NCI-H2196 (cell line): ENCODE data around the gene CELSR3.

ENCODE experiments used
- DNase-seq: peaks from one replicate; lab custom pipeline; 2025; ENCODE audit not compliant: unreplicated experiment; lab: John Stamatoyannopoulos, UW

Gene CELSR3

DNA sequence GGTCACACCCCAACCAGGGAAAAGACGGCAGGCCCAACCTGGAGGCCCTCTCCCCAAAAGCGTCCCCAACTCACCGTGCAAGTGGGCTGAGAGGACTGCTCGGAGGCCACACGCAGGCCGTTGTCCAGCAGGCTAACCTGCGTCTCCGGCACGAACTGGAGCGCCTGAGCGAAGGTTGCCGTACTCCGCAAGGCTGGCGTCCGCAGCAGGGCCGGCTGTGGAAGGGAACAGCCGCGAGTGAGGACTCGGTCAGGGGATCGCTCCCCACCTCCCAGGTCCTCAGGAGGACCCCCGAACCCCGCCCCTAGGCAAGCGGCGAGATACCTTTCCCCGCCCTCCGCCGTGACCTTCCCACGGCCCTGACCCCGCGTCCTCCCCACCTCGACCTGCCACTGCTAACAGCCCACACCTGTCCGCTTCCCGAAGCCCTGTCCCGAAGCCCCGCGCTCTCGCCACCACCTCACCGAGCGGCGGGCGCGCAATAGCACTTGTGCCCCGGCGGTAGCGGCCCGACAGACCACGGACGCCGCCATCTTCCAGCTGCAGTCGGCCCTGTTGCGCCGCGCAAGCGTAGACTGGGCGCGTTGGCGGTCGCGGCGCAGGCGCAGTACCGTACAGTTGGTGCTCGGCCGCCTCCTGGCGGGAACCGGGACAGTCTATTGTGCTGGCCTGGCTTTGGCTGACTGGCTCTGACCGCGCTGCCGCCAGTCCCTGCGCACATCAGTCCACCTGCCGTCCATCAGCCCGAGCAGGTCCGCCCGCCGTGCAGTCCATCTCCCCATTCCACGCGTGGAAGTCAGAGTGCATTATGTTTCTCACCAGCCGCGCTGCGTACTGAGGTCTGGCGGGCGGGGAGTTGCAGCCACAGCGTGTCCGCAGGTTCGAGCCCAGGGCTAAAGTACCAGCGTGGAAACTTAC is 53.3 kb downstream of the CELSR3 start, which contains the start of gene UQCRC1:
Gene UQCRC1 (minus strand): TSS at position 559 of the 918 bp plus-strand sequence. CDS start 26 bp downstream, at position 533.
- DNase-seq = peak; percentile 81

DNA sequence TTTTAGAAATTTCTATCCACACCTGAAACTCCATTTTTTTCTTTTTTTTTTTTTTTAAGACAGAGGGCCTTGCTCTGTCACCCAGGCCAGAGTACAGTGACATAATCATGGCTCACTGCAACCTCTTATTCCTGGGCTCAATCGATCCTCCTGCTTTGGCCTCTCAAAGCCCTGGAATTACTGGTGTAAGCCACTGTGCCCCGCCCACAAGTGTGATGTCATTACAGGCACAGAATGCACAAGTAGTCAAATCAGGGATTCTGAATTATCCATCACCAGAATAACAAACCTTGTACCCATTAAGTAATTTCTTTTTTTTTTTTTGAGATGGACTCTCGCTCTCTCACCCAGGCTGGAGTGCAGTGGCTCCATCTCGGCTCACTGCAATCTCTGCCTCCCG is 55.2 kb downstream of the CELSR3 start:
- peak; percentile 3 for DNase-seq

DNA sequence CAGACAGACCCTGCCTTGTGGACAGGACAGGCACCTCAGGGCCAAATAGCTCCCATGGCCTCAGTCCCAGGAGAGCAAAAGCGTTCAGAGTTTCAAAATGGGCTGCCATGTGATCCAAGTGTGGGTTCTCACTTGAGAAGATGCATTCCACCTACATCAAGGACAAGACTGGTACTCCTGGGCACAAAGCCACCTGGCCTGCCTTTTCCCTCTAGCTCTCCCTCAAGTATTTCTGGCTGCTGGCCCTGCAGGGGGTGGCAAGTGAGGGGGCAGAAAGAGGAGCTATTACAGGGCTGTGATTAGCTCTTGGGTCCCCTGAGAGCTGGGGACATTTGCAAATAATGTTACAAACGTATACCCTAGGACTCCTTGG is 61.1 kb downstream of the CELSR3 start:
- no peak for DNase-seq

DNA sequence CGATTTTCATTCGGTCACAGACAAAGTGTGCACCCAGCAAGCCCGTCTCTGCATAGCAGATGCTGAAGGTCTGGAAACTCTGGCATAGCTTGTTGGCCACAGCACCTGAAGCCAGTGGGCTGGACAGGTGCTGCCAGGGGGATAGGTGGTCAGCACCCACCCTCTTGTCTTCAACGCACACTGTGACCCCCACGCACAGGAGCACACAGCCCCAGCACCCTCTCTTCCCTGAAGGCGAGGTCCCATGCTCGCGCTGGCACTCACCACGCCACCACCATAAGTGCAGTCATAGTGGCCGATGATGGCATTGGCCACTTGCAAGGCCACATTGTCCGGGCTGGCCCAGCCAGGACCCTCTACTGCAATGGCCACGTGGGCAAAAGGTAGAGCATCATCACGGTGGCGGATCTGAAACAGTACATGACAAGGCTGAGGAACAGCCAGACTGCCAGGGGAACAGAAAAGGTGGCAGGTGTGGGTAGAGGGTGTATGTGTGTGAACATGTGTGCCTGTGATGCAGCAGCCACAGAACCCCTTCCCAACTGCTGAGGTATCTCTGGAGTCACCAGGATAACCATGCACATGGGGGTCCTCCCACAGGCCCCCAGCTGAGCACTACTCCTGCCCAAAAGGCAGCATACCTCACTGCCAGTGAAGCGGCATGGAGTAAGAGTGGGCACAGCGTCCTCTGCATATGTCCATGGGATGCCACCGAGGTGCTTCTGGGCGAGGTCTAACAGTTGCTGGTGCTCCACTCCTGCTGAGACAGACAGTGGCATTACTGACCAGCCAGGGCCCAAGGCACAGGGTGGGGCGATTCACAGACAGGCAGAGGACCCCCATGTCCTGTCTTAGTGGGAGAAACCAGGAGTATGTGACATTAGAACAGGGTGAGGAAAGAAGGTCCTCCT is 61.7 kb downstream of the CELSR3 start:
- DNase-seq = no peak

DNA sequence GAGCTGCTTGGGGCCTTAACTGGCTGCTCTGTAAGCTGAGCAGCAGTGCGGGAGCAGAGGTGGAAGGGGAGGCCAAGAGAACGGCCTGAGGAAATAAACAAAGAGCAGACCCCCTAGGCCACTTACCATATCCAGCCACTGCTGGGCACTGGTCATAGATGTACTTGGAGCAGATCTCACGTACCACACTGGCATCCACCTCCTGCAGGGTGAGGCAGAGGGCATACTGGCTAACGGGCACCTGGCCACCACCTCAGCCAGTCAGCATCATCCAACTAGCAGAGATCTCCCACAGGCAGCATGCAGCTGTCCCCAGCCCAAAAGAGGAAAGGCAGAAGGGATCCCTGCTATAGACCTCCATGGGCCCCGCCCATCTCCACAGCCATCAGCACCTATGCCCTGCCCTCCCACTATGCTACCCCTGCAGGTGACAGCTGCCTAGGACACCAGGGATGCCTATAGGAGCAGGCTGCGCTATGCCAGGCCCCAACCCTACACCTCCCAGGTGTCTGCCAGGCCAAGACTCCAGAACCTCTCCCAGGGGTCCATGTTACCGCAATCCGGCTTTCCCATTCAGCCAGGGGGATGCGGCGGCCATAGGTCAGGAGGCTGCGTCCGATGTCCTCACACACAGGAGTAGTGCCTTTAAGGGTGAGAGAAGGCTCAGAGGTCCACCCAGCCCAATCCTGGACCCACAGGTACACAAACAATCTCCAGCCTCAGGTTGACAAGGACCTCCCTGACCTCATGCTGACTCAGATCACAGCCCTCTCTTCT is 63.0 kb downstream of the CELSR3 start:
- DNase-seq = no peak

DNA sequence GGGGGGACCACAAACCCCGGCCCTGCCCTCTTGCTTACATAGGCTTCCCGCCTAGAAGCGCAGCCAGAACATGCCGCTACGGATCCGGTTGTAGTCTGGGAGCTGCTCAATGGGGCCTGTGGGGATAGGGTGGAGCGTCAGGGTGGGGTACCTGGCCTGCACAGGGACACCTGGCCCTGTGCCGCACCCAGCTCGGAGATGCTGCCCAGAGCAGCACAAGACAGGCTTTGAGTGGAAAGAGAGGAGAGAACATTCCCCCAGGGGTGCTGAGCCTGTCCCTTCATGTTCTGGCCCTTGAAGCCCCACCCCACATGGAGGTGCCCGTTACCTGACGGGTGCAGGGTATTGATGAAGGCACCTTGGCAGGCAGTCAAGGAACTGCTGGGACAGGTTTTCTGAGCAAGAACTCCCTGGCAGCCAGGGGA is 63.6 kb downstream of the CELSR3 start:
- DNase-seq = no peak

DNA sequence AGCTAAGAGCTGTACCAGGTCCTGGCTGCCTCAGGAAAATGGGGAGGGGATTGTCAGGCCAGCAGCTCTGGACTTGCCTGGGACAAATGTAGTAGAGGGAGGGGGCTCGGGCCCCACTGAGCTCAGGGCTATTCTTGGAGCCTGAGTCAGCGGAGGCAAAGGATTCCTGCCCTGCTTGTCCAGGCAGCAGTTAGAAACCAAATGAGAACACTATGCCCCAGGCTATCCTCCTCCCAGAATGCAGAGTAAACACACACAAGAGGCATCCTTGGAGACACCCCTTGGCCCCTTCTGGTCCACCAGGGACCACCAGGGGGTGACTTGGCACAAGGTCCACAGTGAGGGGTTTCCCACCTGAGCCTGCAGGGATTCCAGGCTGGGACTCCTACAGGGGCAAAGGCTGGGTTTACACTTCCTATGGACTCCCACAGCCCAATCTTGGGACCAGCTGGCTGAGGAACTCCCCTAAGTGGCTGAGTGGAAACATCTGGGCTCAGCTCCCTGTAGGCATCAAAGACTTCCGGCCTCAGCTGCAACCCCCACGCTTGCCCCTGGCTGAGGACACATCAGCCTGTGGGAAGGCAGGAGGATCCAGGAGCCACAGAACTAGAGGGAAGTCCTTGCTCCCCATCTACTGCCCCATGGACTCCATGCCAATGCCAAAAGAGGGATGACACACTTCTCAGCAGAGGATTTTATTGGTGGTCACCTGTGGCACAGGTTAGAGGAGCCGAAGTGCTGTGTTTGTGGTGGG is 64.2 kb downstream of the CELSR3 start:
- no peak for DNase-seq

DNA sequence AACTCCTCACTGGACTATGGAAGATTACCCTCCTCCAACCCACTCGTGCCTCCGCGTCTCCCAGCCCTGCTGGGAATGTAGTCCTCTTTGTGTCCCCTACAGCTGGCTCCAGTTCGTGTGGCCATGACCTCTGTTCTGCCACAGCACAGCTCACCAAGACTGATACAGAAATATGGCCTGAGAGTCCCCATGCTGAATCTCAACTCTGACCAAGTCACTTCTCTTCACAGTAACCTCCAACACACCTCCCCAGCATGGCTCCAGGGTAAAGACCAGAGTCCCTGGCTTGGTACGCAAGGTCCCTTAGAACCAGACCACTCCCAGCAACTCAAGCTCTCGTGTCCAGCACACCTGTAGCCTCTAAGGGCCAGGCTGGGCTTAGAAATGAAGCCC is 65.3 kb downstream of the CELSR3 start:
- DNase-seq = no peak

DNA sequence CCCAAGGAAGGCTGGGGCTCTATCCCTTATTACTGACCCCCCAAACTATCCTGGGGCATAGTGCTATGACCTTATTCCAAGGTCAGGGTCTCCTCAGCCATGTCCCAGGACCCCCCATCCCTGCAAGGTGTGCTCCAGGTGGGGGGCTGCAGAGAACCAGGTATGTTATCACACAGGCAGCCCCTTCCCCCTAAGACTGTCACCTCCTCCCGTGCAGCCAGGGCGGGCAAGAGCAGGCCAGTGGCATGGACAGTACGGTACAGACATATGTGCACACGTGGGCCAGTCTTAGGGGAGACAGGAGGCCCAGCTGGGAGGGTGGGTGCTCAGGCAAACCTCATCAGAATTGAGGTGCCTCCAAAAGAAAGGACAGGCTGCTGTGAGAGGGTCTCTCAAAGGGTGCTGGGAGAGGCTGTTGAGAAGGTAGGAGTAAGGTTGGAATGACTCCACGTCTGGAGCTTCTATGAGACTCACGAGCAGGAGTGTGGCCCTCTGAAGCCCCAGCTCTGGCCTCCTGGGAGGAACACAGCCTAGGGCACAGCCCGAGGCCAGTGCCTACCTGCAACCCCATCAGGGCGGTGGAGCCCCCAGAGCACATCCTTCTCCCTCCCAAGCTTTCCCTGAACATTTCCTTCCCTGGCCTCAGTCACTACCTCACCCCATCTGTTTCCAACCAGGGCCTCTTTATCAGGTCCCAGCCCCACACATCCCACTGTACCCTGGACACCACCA is 65.8 kb downstream of the CELSR3 start:
- no peak for DNase-seq

DNA sequence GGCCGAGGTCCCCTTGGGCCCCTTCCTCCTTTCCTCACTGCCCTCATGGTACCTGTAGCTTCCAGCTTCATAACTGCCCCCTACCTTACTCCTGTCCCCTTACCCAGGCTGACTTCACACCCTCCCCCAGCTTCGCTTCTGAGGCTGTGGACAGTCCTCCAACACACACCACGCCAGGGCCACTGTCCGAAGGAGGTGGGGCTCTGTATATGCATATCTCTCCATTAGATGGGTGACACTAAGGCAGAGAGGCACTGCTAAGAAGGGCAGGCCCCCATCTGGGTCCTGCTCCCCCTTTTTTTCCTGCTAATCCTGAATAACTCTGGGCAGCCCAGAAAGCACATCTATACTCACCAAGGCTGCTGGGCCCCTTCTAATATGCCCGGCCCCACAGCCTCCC is 66.5 kb downstream of the CELSR3 start:
- no peak for DNase-seq

DNA sequence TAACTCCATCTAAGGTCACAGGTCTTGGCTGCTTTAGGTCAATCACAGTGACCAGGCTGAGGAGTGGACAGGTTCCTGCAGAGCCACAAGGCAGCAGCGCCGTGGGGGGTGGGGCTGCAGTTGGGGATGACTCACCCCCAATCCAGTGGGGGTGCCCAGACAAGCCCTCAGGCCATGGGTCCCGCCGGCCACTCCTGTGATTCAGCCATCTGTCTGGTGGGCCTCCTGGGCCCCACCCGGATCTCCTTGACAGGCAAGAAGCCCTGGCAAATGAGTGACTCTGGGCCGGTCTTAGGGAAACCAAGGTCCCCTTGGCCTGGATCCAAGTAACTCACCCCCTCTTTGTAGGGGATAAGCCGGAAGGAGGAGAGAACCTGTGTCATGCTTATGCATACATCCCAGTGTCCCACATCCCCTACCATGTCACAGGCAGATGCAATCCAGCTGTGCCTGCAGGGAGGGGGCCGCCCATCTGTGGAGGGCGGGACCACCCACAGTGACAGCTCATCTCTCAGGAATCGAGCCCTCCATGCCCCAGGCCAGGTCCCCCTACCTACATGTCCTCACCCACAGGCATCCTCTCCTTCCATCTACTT is 67.1 kb downstream of the CELSR3 start:
- no peak for DNase-seq

DNA sequence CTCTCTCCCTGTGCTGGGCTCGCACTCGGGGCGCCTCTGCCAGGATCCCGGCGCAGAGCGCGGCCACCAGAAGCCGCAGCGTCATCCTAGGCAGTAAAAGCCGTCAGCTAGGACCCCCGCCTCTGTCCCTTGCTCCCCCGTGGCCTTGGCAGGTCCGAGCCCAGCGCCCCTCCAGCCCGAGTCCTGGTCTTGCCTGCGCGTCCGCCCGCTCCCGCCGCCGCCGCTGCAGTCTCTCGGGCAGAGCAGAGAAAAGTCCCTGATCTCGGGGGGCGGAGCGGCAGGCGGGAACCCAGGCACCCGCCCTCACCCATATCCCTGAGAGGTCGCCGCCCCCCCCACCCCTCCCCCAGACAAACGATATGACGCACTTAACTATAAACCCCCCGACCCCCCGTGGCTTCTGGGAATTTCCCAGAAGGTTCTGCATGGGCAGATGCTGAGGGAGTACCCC is 67.6 kb downstream of the CELSR3 start, which contains the start of gene COL7A1:
Gene COL7A1 (minus strand): TSS at position 255 of the 451 bp plus-strand sequence. CDS start 170 bp downstream, at position 85.
- DNase-seq = no peak

DNA sequence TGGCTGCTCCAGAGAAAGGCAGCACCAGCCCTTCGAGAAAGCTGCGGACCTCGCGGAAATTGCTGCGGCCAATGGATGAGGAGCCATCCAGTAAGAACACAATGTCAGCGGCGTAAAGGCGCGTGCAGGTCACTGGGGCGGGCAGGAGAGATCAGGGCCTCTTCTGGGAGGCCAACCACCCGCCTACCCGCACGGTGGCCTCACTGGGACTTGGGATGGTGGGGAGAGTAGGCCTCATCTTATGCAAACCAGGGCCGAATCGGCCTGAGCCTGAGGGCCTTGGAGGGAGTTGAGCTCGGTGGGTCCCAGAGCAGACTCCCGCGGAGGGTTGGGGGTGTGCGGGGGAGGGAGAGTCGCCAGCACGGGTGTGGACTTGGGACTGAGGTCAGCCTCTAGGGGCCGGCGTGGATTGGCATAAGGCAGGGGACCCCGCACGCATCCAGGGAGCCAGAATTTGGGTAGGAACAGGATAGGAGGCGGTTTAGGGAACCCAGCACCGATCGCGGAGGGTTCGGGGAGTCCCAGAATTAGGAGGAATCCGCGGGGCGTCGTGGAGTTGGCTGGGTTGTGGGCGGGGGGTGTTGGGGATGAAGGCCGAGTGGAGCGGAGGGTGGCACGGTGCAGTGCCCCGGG is 68.2 kb downstream of the CELSR3 start:
- no peak for DNase-seq

DNA sequence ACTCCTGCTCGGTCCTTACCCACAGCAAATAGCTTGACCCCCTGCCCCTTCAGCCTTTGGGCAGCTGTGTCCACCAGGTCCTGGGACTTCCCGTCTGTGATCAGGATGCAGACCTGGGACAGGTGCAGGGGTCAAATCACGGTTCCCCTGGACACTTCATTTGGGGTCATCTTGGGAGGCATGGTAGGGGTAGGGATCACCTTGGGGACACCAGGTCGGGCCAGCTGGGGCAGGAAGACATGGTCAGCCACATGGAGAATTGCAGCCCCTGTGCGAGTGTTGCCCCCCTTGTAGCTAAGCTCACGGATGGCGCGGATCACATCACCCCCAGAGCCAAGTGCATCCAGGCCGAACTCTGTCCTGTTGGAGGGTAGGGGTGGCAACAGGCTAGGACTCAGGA is 69.3 kb downstream of the CELSR3 start:
- no peak for DNase-seq

DNA sequence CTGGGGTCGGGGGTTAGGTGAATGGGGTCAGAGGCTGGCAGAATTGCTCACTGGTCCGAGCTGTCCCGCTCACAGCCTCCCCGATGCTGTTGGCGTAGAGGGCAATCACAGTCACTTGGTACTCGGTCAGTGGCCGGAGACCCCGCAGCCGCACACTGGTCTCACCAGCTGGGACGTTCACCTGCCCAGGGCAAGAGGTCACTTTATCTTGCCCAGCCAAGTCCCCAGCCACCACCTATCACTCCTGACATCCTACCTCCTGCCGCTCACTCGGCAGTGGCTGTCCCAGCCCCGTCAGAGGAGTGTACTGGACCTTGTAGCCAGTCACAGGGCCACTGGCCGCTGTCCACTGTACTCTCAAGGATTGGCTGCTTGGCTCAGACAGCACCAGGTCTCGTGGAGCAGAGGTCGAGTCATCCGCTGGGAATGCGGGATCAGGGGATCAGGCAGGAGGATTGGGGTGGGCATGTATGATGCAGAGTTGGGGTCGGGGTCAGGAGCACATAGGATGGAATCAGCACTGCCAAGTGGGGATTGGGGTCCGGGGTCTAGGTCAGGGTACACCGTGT is 70.1 kb downstream of the CELSR3 start:
- no peak for DNase-seq

DNA sequence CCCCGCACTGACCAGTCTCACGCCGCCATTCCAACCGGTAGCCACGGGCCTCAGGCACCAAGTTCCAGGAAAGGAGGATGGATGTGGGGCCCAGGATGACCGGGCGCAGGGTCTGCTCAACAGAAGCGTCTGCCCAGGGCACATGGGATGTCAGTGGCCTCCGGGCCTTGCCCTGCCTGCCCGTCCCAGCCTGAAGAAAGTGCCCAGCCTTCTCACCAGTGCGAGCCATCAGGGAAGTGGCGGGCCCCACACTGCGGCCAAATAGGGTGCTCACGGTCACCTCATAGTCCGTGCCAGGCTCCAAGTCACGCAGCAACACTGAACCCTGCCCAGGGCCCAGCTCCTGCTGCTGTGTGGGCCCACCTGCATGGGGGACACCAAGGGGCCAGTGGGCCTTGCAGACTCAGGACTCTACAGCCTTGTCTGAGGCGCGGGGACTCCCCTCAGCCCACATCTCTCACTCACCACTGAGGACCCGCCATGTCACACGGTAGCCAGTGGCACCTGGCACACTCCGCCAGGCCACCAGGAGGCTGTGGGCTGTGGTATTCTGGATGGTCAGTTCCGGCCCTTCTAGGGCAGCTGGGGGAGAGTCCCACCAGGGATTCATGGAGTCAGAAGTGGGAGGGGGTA is 70.7 kb downstream of the CELSR3 start:
- DNase-seq = no peak

DNA sequence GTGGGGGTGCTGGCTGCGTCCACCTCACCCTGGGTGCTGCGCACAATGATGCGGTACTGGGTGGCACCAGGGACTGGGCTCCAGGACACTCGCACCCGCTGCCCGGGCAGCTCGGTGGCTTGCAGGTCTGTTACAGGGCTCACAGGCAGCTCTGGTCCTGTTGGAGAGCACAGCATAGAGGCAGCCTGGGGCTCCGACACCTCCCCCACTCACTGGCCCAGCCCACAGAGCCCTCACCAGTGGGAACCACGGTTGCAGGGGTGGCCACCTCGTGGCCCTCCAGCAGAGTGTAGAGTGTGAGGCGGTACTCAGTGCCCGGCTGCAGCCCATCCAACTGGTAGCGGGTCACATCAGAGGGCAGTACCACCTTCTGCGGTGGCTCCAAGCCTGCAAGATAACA is 71.2 kb downstream of the CELSR3 start:
- no peak for DNase-seq

DNA sequence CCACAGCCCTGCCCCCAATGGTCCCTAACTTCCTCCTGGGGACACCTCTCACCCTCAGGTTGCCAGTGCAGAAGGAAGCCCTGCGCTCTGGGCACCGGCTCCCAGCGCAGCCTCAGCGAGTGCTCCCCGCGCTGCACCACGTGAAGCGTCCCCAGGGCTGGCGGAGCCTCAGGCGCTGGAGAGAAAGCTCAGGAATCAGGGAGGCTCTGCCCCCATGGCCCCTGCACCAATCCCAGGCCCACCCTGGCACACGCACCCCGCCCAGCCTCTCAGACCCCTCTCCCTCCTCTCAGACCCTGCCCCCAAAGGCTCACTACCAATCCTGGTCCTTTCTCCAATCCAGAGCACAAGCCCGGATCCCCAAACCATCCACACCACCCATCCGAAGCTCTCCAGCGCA is 74.5 kb downstream of the CELSR3 start:
- no peak for DNase-seq
